HG03457 (cell line): ENCODE data around the gene GAL.

ENCODE experiments used
- ATAC-seq: cut with Tn5 transposase; IDR thresholded peaks from one replicate; pipeline ENCODE4 v1.9.1; 2021; ENCODE audit warnings: moderate number of reproducible peaks; ENCODE audit not compliant: unreplicated experiment

Gene GAL

GRCh38 chr11:68658661-68659060 lies 25.7 kb upstream of the GAL start:
- no peak for ATAC-seq

- ATAC-seq = no peak
These were observed 25.0 kb upstream of the GAL start for GRCh38 chr11:68659158-68659921.

DNA sequence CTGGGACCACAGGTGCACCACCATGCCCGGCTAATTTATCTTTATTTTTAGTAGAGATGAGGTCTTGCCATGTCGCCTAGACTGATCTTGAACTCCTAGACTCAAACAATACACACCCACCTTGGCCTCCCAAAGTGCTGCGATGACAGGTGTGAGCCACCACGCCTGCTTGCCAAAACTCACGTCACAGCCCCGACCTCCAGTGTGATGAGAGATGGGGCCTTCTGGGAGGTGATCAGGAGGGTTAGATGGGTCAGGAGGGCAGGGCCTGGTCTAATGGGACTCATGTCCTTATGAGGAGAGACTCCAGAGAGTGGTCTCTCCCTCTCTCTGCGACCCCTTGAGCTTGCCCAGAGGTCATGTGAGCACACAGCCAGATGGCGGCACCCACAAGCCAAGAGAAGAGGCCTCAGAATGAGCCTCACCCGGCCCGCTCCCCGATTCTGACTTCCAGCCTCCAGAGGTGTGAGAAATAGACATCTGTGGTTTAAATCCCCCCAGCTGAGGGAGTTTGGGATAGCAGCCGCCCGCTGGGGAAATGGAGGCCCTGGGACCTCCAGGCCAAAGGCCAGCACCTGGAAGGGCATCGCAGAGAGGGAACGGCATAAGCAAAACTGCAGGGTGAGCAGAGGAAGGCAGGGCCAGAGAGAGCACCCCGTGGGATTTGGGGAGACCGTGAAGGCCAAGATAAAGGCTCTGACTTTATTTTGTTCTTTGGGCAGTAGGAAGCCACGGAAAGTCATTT lies 24.1 kb upstream of the GAL start:
- no peak for ATAC-seq

- ATAC-seq = no peak
These were observed 23.3 kb upstream of the GAL start for GRCh38 chr11:68661014-68661413.

GRCh38 chr11:68661697-68662603 lies 22.4 kb upstream of the GAL start:
- no peak for ATAC-seq

- no peak for ATAC-seq
These were observed 20.8 kb upstream of the GAL start for GRCh38 chr11:68663482-68664010.

DNA sequence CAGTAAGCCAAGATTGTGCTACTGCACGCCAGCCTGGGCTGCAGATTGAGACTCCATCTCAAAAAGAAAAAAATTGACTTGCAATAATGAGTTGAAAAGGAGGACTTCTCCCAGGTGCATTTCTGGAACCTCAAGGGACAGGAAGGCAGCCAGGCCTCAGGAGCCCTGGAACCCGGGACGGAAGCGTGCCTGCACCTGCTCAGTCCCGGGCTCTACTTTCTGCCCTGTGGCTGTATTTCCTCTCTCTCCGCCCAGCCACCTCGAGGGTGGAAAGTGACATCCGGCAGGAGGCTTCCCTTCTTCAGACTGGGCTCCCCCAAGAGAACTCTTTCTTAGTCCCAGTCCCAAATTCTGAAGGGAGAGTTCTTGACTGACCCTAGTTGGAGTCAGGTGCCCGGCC lies 20.2 kb upstream of the GAL start:
- no peak for ATAC-seq

GRCh38 chr11:68664906-68665305 lies 19.4 kb upstream of the GAL start:
- ATAC-seq = no peak

DNA sequence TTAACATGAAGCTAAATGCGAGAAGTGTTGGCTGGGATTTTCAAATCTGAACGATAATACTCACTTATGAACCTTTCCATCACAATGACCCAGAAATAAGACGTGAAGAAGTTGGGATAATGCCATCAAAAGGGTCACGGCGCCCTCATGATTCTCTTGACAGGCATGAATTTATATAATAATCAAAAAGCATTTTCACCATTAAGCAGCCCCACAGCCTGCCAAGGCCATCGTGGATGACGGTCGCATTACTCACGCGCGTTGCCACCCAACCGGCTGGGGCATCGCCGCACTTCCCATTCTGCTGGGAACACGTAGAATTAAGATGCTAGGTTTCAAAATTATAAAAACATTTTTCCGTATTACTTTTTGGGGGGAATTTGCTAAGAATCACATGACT lies 18.9 kb upstream of the GAL start:
- ATAC-seq = no peak

DNA sequence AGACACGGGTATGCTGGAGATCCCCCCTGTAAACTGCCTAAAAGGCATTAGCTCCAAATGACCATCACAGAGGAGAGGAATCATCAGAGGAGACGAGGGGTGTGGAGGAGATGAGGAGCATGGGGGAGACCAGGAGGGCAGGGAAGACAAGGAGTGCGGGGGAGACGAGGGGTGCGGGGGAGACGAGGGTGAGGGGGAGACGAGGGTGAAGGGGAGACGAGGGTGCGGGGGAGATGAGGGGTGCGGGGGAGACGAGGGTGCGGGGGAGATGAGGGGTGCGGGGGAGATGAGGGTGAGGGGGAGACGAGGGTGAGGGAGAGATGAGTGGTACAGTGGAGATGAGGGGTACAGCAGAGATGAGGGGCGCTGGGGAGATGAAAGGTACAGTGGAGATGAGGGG lies 17.5 kb upstream of the GAL start:
- ATAC-seq = no peak

- ATAC-seq = no peak
These were observed 16.5 kb upstream of the GAL start for GRCh38 chr11:68667511-68668500.

DNA sequence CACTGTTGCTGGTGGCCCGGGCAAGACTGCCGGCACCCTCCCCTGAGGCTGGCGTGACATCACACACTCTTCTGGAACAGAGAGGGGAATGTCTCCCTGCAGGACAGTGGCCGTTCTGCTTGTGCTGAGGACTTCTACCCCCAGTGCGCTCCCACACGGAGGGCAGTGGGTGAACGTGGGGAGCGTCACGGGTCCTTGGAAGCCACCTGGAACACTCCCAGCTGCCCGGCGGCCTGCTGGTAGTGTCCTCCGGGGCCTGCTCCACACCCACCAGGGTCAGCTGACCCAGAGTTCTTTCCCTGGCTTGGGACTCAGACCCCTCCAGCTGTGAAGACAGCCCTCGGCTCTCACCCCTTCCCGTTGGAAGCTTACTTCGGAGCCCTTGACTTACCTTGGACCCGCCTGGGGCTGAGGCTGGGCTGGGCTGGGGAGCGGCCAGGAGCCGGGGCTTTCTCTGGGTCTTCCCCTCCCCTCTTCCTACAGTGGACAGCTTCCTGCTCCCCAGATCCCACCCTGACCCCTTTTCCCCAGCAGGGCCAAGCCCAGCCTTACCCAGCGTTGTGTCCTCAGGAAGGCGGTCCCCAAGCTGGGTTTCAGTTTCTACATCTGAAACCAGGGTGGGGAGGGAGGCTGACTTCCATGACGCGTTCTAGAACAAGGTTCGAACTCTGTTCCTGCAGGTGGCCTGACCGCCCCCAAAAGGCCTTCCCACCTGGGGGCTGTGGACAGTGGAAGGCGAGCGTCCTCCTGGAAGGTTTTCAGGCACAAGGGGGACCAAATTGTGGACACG lies 14.8 kb upstream of the GAL start:
- ATAC-seq = no peak

DNA sequence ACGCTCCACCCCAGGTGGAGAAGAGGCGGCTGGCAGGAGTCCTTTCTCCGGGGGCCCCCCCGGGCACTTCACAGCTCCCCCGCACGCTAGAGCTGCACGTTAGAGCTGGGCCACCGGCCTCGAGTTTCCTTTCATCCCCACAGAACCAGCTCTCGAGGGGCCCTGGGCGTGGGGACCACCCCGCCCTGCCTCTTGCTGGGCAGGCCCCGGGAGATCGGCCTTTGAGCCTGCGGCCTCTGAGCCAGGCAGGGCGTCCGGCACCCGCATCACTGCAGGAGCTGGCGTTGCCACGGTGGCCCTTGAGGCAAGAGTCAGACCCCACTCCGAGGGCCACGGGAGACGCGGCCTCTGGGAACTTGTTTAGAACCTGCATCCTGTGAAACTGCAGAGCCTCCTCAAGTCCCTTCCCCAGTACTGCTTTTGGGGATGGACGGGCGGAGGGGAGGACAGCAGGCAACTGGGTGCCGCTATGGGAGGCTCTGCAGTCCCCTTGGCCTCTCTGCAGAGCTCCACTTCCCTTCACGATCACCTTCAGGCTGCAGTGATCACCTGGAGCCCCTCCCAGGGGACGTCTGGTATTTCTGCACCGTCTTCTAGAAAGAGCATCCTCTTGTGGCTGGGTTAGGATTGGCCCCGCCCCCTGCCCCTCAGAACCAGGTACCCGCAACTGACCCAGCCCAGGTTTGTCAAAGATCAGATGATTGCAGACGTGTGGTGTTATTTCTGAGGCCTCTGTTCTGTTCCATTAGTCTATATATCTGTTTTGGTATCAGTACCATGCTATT lies 13.9 kb upstream of the GAL start:
- ATAC-seq = no peak

DNA sequence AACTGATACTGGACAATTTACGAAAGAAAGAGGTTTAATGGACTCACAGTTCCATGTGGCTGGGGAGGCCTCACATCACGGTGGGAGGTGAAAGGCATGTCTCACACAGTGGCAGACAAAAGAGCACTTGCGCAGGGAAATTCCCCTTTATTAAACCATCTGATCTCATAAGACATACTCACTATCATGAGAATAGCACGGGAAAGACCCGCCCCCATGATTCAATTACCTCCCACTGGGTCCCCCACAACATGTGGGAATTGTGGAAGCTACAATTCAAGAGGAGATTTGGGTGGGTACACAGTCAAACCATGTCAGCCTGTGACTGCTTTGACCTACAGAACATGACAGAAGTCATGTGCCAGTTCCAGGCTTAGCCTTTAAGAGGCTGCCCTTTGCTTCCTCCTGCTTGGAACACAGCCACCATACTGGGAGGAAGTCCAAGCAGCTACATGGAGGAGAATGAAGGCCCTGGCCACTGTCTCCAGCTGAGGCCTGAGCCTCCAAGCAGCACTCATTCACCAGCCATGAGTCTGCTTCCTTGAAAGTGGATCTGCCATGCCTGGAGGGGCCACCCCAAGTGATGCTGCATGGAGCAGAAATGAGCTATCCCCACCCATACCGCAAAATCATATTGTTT lies 10.9 kb upstream of the GAL start:
- ATAC-seq = no peak

DNA sequence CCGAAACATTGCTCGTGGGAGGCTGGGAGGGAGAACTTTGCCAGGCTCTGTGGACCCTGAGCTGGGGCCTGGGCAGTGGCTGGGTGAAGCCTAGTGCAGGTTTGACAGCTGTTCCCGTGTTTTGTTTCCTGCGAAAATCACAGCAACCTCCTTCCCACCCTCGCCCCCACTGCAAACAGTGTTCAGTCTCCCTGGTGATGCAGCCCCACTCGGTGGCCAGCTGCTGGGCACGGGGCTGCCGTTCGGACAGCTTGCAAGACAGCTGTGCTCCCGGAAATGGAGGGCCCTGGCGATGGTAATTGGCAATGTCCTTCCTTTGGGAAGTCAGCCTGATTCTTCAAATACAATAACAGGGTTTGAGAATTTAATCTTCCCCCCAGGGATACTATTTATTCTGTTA lies 10.4 kb upstream of the GAL start:
- no peak for ATAC-seq

- ATAC-seq = no peak
These were observed 9.9 kb upstream of the GAL start for GRCh38 chr11:68674461-68674860.

DNA sequence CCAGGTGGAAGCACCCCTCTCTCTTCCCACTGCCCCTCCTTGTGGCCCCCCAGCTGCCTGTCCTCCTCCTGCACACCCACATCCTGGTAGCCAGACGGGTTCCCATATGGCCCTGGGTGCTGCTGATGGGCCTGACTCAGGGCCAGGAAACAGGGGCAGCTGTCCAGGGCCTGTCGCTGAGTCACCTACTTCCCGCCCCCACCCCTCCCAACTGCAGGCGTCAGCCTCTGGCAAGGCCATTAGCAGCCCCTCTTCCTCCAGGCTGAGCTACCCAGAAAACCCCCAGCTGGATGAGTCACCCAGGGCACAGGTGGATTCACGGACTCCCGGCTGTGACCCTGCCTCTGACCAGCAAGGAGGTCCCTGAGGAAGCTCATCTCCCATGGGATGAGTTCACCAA lies 6.9 kb upstream of the GAL start:
- ATAC-seq = no peak

- no peak for ATAC-seq
These were observed 6.3 kb upstream of the GAL start for GRCh38 chr11:68678031-68678441.
